Stimulated activated naive CD4-positive, alpha-beta T cell (primary cell): ENCODE results near the gene S100A9.
"Not testable (repeated sequence)": the region's sequence is repeated elsewhere in the genome, so short reads cannot be mapped to it uniquely, and the experiment has no call there.

Source experiments
- DNase-seq, 6 experiments: peaks; one replicate each; lab custom pipeline; 2025; lab: John Stamatoyannopoulos, UW

The S100A9 gene

DNA sequence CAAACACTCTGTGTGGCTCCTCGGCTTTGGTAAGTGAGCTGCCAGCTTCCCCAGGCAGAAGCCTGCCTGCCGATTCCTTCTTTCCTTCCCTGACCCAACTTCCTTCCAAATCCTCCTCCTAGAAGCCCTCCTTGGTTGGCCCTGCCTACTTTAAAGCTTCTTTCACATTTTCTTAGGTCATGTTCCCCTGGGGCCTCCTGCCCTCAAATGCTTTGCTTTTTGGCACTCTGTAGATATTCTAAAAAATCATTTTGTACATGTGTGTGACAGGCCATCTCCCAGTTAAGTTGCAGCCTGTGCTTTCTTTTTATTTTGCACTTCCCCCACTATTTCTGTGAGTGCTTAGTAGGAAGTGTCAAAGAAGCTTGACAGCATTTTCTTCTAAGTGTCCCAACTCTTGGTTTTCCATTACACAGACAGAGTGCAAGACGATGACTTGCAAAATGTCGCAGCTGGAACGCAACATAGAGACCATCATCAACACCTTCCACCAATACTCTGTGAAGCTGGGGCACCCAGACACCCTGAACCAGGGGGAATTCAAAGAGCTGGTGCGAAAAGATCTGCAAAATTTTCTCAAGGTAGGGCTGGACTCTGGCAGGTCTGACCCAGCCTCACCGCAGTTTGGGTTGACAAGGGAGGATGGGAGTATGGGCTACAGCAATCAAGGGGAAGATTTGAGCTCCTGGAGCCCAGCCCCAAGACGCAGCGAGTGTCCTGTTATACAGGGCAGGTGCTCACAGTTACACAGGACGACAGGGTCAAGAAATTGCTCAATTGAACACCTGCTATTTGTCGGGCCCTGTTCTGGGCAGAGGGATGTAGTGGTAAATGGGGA, at the start of gene S100A9:
Gene S100A9 (plus strand): TSS at position 2 of the 838 bp plus-strand sequence. CDS start 430 bp downstream, at position 432.
- no peak for DNase-seq

DNA sequence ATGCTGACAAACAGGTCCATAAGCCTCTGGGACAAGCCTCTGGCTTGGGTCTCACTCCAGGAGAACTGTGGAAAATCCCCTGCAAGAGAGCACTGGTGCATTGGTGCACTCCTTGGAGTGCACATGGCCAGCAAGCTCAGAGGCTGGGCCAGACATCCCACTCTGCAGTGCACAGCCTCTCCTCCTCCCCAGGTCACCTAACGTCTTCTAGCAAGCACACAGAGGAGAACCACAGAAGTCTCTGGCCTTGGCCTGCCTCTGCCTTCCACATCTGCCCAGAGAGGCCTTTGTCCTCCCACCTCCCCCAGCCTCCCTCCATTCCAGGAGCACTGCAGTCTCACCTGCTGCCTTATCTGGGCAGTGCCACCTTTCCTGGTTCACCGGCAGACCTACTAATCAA, 49.1 kb upstream of the S100A9 start:
- DNase-seq, result no peak

DNA sequence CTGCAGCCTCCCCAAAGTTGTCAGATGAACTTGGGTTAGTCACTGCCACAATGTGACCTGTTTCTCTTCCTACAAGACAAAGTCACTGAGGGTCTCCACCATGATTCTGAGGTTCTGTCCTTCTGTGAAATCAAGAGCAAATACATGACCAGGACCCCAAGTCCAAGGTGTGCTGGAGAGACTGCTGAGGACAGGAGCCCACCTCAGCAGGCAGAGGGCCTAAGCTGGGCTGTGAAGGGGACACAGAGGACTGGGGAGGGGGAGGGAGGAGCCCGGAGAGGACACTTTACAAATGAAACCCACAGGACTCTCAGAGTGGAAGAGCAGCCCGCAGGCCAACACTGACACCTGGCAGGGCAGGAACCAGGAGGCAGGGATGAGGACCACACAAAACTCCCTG, 48.2 kb upstream of the S100A9 start:
- DNase-seq, result no peak

DNA sequence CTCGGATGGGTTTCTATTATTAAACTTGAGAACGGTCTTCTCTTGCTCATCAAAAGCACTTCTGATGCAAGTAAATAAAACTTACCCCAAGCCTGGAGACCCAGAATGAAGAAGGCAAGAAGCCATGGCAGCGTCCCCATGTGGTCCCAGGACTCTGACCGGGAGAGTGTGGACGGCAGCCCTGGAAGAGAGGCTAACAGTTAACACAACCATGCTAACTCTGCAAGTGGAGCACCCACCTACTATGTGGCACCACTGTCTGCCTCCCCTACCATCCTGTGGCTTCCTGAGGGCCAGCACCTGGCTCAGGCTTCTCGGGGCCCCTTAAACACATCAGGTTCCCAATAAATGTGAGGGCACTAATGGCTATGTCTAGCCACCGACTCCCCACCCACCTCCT, 47.1 kb upstream of the S100A9 start:
- DNase-seq, result no peak

DNA sequence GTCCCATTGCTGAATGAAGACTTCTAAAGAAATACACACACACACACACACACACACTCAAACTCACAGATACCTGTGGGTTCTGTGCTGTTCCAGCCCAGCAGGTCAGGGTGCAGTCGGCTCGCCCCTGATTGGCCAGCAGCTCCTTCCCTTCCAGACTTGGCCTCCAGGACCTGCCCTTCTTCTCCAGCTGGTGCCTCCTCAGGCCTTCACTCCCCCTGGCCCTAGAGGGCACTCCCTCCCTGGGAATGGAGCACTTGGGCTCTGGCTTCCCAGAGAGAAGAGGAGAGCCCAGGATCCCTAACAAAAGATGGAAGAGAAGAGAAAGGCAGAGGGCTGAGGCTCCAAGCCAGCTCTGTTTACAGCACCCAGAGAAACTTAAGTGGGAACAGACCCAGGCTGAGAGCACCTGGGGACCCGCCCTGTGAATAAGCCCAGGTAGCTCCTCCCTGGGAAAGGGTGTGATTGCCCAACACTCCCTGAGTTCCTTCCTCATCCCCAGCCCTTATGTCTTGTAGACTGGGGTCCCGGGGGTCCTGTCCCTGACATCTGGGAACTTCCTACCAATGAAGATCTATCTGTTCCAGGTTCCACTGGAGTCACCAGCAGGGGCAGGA, 45.0 kb upstream of the S100A9 start, which contains the start of gene PGLYRP3:
Gene PGLYRP3 (minus strand): TSS at position 383 of the 617 bp plus-strand sequence. CDS start 2,287 bp downstream, outside the sequence.
- DNase-seq, result no peak

DNA sequence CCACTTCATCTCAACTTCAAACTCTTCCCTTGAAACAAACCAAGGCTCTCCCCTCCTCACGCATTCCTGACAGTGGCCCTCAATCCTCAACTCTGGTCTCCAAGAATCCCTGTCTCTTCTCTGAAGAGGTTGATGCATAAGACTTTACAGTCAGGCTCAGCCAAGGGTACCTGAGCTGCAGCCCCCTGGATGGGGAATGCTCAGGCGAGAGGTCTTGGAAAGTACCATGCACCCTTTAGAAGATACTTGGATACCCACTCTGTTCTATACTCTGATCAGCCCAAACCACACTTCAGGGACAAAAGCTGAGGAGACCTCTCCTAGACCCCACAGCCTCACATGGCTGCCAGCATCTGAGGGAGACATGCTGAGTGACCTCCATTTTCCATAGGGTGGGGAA, 44.4 kb upstream of the S100A9 start:
- DNase-seq, result no peak

DNA sequence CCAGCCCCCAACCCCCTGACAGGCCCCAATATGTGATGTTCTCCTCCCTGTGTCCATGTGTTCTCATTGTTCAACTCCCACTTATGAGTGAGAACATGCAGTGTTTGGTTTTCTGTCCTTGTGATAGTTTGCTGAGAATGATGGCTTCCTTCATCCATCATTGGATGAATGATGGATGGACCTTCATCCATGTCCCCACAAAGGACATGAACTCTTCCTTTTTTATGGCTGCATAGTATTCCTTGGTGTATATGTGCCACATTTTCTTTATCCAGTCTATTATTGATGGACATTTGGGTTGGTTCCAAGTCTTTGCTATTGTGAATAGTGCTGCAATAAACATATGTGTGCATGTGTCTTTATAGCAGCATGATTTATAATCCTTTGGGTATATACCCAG, 43.3 kb upstream of the S100A9 start:
- DNase-seq, result not testable (repeated sequence)

DNA sequence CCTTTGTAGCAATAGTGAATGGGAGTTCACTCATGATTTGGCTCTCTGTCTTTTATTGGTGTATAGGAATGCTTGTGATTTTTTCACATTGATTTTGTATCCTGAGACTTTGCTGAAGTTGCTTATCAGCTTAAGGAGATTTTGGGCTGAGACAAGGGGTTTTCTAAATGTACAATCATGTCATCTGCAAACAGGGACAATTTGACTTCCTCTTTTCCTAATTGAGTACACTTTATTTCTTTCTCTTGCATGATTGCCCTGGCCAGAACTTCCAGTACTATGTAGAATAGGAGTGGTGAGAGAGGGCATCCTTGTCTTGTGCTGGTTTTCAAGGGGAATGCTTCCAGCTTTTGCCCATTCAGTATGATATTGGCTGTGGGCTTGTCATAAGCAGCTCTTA, 41.6 kb upstream of the S100A9 start:
- not testable (repeated sequence) for DNase-seq

DNA sequence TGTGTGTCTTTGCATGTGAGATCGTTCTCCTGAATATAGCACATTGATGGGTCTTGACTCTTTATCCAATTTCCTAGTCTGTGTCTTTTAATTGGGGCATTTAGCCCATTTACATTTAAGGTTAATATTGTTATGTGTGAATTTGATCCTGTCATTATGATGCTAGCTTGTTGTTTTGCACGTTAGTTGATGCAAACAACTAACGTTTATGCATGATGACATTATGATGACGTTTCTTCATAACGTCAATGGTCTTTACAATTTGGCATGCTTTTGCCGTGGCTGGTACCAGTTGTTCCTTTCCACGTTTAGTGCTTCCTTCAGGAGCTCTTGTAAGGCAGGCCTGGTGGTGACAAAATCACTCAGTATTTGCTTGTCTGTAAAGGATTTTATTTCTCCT, 39.5 kb upstream of the S100A9 start:
- not testable (repeated sequence) for DNase-seq

DNA sequence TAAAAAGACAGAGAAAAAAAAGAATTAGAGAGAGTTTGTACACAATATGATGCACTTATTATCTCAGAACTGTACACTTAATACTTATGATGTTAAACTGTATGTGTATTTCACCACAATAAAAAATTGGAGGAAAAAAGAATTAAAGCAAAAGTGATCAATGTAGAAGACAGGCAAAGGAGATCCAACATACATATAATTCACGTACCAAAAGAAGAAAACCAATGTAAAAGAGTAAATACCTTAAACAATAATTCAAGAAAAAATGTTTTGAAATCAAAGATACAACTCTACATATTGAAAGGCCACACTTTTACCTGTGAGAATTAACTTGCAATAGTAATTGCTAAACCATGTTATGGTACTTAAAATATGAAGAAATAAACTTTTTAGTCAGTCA, 35.1 kb upstream of the S100A9 start:
- no peak for DNase-seq

DNA sequence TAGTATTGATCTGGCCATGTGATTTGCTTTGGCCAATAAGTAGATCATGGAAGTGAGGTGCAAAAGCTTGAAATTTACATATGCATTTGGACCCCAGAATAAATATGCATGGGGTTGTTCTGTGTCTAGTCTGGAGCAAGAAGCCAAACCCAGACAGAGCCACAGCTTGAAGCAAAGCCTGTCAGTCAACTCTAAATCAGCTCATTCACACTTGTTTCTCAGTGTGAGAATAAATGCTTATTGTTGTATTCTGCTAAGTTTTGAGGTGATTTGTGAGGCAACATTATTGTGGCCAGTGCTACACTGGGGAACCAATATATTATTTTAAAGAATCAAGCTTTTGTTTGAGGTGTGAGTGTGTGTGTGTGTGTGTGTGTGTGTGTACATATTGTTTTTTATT, 32.7 kb upstream of the S100A9 start:
- DNase-seq, result no peak

DNA sequence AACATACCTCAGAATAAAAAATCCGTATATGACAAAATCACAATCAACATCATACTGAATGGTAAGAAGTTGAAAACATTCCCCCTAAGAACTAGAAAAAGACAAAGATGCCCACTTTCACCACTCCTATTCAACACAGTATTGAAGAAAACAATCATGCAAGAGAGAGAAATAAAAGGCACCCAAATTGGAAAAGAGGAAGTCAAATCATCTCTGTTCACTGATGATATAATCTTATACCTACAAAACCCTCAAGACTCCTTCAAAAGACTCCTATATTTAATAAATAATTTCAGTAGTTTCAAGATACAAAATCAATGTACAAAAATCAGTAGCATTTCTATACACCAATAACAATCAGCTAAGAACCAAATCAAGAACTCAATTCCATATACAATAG, 23.8 kb upstream of the S100A9 start:
- no peak for DNase-seq

DNA sequence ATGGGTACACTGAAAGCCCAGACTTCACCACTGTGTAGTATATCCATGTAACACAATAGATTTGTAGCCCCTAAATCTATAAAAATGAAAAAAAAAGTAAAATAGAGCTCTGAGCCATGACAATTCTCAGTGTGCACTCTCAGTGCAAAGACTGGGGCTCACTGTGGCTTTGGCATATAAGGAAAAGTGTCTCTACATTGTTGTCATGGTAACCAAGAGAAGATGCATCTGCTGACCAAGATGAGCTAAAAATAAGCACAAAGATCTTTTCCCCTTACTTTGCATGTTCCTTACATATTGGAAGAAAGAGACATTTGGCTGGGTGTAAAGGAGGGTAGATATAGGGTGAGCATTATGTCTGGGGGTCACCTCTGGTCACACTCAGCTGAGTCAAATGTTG, 21.0 kb upstream of the S100A9 start:
- DNase-seq, result no peak

DNA sequence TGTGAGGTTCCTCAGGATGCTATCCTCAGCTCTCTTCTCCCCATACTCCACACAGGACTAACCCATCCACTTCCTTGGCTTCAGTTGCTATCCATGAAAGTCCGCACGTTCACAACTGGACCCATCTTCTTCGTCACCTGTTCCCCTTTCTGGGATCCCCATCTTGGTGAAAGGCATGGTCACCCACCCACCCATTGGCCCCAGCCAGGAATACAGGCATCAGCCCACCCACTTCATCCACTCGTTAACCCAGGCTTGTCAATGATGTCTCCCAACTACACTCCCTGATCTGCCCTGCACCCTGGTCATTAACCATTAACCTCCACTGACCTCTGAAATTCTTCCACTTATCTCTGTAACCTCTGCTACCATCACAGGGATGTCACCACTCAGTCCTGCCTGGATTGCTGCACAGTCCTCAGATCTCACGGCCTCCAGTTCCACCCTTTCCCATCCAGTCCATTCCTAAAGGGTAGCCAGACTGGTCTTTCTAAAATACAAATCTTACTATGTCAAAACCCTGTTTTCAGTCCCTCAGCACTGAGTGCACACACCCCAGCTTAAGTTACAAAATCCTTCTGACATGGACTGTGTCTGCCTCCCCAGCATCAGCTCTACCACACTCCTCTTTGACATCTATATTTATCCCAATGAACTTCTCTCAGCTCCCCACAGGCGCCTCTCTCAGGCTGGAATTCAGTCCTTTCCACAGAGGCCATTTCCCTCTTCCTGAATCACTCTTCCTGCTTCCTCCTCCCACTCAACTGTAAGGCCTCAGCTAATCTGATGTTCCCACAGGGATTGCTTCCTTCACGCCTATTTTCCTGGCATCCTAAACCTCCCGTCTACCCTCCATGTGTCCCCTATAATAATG, 19.4 kb upstream of the S100A9 start:
- no peak for DNase-seq

DNA sequence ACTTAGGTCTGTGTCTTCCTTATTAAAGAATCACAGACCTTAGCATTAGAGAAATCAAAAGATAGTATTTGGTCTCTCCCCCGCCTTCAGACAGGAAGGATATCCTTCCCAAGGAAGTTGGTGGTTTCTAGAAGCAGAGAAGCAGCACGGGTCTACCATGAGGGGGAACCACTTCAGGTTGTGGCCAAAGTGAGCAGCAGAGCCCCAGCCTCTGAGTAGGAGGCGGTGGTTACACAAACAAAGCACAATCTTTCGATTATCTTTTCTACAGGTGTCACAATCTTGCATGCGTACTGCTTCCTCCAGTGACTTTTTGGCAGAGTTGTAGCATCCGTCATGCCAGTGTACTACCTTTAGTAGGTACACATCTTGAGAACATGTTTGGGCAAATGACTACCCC, 17.9 kb upstream of the S100A9 start:
- DNase-seq, result no peak

DNA sequence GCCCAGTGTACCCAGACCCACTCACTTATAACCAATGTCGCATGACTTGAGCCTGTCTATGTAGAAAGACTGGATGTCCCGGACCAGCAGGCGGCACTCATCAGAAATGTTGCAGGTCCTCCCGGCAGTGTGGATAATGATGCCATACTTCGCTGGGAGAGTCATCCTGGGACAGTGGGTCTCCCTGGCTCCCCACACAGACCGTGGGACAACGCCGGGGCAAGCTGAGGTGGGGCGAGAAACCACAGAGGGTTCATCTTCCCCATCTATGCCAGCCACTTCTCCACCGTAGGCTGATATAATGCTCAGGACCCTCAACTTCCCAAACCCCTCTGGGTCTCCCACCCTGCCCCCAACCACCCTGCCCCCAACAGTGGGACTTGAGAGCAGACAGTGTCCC, 17.3 kb upstream of the S100A9 start:
- no peak for DNase-seq

DNA sequence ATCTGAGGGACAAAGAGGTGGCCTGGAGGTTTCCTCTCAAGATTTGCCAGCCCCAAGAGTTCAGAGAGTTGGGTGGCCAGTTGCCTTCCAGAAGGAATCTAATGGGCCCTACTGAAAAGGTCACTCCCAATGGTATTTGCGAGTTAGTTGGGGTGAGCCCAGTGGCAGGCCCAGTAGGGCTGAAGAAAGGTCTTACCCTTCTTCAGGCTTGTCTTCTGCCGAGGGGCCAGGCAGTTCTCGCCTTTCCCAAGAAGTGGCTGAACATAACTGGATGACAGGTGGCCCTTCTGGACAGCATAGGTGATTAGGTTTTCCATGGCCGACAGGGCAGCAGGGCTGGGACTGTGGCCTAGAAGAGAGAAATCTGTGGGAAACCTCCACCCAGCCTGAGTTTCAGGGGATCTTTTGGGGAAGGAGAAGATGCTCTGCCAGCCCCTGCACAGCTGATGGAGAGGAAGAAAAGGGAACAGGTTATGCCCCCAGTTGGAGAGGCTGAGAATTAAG, 16.2 kb upstream of the S100A9 start:
- no peak for DNase-seq

DNA sequence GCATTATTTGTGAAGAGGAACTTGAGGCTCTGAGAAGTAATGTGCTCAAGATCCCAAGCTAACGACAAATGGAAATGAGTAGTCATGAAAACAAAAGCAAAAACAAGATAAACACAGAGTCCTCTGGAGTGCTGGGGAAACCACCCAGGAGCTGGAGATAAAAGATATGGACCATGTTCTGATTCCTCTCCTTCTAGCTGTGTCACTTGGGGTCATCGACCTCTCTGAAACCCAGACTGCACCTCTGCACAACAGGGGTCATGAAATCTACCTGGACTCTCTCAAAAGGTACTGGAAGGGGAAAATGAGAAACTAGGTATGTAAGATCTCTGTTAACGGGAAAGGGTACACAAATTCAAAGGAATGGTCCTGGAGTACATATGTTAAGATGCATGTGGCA, 15.5 kb upstream of the S100A9 start:
- DNase-seq, result no peak

DNA sequence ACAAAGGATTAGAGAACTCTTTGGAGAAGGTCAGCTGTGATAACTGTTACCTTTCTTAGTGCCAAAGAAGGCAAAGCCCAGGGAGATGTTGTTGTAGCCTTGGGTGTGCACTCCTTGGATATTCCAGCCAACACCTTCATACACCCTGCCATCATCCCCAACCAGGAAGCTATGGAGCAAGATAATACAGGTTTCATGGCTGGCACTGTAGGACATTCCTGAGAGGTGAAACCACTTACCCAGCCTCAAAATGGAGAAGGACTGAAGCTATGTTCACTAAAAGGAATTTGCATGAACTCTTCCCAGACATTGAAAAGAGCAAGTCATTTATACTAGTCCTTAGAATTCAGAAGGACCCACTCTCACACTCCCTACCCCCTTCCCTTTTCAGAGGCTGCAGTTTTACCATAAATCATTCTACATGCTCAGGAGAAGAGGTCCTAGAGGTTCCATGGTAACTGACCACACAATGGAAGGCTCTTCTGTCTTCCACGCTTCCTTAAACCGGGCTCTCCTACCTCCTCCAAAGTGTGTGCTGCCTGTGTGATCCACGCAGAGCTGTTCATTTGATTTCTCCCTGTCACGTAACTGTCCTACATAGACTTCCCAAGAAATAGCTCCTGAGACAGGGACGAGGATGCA, 14.5 kb upstream of the S100A9 start:
- DNase-seq, result no peak

DNA sequence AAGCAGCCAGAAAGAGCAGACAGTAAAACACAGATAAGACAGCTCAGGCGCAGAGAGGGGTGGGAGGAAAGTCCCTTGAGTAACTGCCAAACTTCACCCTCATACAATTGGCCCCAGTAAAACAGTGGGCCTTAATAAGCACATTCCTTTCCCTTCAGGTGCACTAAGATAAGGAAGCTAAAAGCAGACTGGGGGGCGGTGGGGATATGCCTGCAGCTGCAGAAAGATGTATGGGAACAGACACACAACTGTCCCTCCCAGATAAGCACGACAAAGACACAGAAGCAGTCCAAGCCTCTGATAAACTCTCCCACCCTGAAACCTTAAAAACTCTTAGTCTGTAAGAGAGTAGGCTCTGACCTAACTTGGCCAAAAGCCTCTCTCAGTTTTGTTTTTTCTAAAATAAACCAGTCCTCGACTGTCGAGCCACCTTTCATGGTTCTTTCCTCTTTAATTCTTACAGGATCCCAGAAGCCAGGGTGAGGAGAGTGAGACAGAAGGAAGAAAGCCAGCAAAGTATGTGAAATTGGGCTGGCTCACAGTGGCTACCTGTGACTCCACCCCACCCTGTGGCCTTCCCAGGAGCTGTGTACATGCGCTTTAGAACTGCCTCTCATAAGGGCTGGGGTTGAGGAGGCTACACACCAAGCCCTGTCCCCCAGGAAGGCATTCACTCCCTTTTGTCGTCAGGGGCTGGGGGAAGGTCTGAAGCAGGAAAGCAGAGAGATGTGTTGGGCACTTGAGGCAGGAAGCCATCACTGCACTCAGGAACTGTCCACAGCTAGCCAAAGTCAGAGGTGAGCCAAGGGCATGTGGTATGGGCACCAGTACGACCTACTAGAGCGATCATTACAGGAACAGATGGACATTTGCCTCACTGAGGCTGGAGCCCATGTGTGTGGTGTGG, 13.6 kb upstream of the S100A9 start:
- DNase-seq, result no peak

DNA sequence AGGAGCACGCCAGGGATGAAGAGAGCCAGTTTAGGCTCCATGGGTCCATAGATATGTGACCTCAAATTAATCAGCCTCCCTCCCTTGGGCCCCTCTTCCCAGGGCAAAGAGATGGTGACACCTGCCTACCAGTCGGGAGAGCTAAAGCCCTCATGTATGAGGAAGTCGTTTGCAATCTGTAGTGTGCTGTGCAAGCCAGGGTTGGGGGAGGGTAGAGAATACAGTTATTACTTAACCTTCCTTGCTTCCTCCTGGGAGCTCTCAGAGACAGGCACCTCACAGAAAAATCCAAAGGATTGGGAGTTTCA, 13.0 kb upstream of the S100A9 start:
- DNase-seq, result no peak
